Right atrium auricular region (tissue), 2 donors: ENCODE measurements around the gene RAMP3. TPM values are rescaled to one million over a fixed set of nuclear protein-coding genes. Genes with fewer than 3 reads are reported as not detected.
"Not testable (repeated sequence)": the region's sequence is repeated elsewhere in the genome, so short reads cannot be mapped to it uniquely, and the experiment has no call there.

ENCODE experiments used
- DNase-seq: peaks from one replicate; pipeline ENCODE4 v3.0.0-alpha.2; 2019; ENCODE audit warnings: low spot score
- H3K27ac ChIP-seq, 2 donors: fragments of 200-600 bp; sonication (generic); 1 replicate in 1 of 2; 2 replicates in 1 of 2; pipeline ENCODE4 v1.5.1; 2016 to 2019
- H3K27me3 ChIP-seq, 2 donors: fragments of 200-600 bp; sonication (generic); one replicate each; pipeline versions ENCODE4 v1.5.1 to v1.6.0; 2017 to 2019
- H3K36me3 ChIP-seq: fragments of 200-600 bp; sonication (generic); one replicate; pipeline ENCODE4 v1.5.1; 2016
- H3K4me1 ChIP-seq, 2 donors: fragments of 200-600 bp; sonication (generic); one replicate each; pipeline versions ENCODE4 v1.5.1 to v1.6.0; 2017 to 2019
- H3K4me3 ChIP-seq, 2 donors: fragments of 200-600 bp; sonication (generic); 1 replicate in 1 of 2; 2 replicates in 1 of 2; pipeline ENCODE4 v1.5.1; 2017 to 2019; ENCODE audit warnings: mild to moderate bottlenecking in 1 of 2, moderate library complexity in 1 of 2
- H3K9me3 ChIP-seq, 2 donors: fragments of 200-600 bp; sonication (generic); one replicate each; pipeline ENCODE4 v1.5.1; 2019
- total RNA-seq, 2 donors: library from RNA; depleted of rRNA; stranded (reverse); fragments of >200 nt; gene quantifications; one replicate each; pipeline ENCODE4 v1.1.0, GENCODE V29; 2016
- TF ChIP-seq, protein P1 (sequence below), 2 donors: fragments of 200-600 bp; sonication (generic); IDR thresholded peaks; one replicate each; pipeline ENCODE4 v1.5.1; 2019; ENCODE audit warnings: antibody characterized with exemption in 2 of 2

The RAMP3 gene
- total RNA-seq, 2 donors from 2014 or later: 62.0 to 77.2 TPM

DNA sequence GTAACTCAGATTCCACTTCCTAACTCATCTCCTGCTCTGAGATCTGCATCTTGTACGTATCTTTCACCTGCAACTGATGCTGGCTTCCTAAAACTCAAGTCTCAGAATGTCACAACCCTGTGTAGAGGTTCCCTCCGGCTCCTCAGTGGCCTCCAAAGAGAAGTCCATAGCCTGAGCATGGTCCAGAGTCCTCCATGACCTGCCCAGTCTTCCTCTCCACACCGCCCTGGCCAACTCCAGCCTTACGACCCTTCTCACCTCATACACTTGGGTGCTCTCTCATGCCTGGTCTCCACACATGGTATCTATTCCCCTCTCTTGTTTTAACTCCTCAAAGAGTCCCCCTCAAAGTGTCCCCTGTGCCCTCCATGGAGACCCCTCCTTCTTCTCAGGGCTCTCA is 41.9 kb downstream of the RAMP3 start:
- Histone ChIP-seq H3K9me3 (no peaks in the 10 kb centered on the region), H3K36me3 (no peaks in the 10 kb centered on the region), H3K4me3 (no peak overlapping the region), H3K27me3 (no peaks in the 10 kb centered on the region), H3K4me1 (peaks cover 0 to 12% of the 10 kb centered on the region in 2 donors), H3K27ac (no peak overlapping the region)
- TF ChIP-seq, protein P1, sequence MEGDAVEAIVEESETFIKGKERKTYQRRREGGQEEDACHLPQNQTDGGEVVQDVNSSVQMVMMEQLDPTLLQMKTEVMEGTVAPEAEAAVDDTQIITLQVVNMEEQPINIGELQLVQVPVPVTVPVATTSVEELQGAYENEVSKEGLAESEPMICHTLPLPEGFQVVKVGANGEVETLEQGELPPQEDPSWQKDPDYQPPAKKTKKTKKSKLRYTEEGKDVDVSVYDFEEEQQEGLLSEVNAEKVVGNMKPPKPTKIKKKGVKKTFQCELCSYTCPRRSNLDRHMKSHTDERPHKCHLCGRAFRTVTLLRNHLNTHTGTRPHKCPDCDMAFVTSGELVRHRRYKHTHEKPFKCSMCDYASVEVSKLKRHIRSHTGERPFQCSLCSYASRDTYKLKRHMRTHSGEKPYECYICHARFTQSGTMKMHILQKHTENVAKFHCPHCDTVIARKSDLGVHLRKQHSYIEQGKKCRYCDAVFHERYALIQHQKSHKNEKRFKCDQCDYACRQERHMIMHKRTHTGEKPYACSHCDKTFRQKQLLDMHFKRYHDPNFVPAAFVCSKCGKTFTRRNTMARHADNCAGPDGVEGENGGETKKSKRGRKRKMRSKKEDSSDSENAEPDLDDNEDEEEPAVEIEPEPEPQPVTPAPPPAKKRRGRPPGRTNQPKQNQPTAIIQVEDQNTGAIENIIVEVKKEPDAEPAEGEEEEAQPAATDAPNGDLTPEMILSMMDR (IDR thresholded peaks at IDR 0.05): no peak
- DNase-seq: no peak

DNA sequence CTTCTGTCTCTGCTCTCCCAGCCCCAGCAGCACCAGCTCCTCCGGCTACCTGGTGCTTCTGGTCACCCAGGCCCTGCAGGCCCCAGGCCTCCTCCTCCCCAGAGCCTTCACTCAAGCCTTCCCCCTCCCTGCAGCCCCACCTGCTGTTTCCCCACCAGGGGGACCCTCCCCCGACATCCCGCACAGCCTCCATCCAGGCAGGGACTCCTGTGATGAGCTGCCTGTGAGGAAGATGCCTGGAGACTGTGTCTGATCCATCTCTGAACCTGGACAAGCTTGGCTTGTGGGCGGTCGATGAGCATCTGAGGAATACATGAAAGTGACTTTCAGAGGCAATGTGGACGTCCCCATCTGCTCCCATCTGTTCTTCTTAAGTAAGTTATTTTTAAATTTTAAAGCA is 45.0 kb downstream of the RAMP3 start:
- TF ChIP-seq, protein P1 (IDR thresholded peaks at IDR 0.05): no peak
- Histone ChIP-seq H3K4me3 (no peak overlapping the region), H3K4me1 (peaks cover 0 to 12% of the 10 kb centered on the region in 2 donors), H3K27me3 (no peaks in the 10 kb centered on the region), H3K27ac (no peak overlapping the region), H3K36me3 (no peaks in the 10 kb centered on the region), H3K9me3 (no peaks in the 10 kb centered on the region)
- DNase-seq: no peak

DNA sequence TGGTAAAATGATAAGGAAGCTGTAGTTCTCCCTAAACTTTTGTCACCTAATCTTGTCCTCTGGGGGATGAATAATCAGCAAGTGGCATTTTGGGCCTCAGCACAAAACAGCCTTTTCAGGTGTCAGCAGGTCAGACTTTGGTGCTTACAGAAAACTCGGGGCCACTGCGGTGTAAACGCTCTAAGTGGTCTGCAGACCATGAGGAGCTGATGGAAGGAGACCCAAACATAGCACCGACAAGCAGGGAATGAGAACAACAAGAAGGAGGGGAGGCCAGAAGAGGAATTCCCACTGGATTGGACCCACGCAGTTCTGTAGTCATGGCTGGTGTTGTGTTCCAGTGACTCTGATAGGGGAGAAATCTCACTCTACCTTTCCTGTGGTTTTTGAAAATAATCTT is 45.4 kb downstream of the RAMP3 start:
- Histone ChIP-seq H3K27me3 (no peaks in the 10 kb centered on the region), H3K9me3 (no peaks in the 10 kb centered on the region), H3K4me3 (no peak overlapping the region), H3K36me3 (no peaks in the 10 kb centered on the region), H3K27ac (peak overlapping the region in 1 of 2 donors; percentile 60), H3K4me1 (peaks cover 0 to 12% of the 10 kb centered on the region in 2 donors)
- no peak for DNase-seq
- TF ChIP-seq, protein P1 (IDR thresholded peaks at IDR 0.05): no peak

DNA sequence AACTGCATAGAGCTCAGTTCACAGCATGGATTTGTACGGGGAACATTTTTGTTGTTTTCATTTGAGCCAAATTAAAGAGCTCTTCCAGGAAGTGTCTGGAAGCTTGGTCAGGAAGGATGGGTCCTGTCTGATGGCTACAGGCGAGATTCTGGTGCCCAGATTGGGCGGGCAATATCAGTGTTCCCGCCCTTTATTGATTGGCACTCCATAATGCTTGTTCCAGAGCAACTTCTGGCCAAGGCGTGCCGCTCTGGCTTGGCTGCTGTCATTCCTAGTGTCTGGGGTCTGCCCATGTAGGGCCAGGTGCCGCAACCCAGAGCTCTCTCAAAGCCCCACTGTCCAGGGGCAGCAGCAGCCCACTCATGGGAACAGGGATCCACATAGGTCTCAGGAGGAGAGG is 45.9 kb downstream of the RAMP3 start:
- Histone ChIP-seq H3K27me3 (no peaks in the 10 kb centered on the region), H3K27ac (peak overlapping the region; percentile 30 to 60), H3K9me3 (no peaks in the 10 kb centered on the region), H3K4me3 (peak overlapping the region in 1 of 2 donors; percentile 40), H3K4me1 (peaks cover 0 to 12% of the 10 kb centered on the region in 2 donors), H3K36me3 (no peaks in the 10 kb centered on the region)
- DNase-seq: no peak
- TF ChIP-seq, protein P1 (IDR thresholded peaks at IDR 0.05): no peak

DNA sequence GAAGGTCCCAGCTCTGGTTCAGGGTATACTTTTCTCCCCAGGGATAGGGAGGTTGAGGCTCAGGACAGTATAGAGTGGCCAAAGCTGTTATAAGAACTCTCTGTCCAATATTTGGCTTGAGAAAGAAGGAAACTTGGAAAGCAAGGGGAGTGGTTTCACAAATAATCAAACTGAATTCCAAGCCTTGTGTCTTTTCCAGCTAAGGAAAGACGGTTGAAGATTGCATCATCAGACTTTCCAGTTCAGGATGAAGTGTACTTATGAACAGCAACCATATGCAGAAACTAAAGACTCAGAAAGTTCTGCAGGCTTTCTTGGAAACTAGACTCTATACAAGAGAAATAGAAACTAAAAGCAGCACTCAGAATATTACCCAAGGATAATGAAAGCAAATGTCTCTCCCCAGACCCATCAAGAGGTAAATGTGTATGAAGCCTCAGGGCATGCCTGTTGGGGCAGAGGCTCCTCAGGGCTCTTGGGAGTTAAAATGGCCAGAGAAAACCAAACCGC is 46.4 kb downstream of the RAMP3 start:
- H3K9me3 ChIP-seq: no peaks in the 10 kb centered on the region
- H3K4me1 ChIP-seq: peaks cover 0 to 12% of the 10 kb centered on the region in 2 donors
- no peaks in the 10 kb centered on the region for H3K36me3 ChIP-seq
- DNase-seq: no peak
- peak overlapping the region; percentile 0 to 40 for H3K4me3 ChIP-seq
- no peaks in the 10 kb centered on the region for H3K27me3 ChIP-seq
- TF ChIP-seq, protein P1 (IDR thresholded peaks at IDR 0.05): no peak
- peak overlapping the region; percentile 30 to 60 for H3K27ac ChIP-seq

DNA sequence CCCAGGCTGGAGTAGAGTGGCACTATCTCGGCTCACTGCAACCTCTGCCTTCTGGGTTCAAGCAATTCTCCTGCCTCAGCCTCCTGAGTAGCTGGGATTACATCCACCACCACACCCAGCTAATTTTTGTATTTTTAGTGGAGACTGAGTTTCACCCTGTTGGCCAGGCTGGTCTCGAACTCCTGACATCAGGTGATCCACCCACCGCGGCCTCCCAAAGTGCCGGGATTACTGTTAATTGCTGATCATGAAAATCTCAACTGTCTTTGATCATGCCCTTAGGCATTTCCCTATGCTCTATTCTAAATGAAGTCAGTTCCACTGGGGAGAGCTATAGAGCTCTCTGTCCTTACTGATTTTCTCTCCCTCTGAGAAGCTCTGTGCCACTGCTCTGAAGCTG is 48.7 kb downstream of the RAMP3 start:
- H3K36me3 ChIP-seq, H3K4me3 ChIP-seq, H3K27ac ChIP-seq, DNase-seq, H3K27me3 ChIP-seq, H3K9me3 ChIP-seq: not testable (repeated sequence)
- H3K4me1 ChIP-seq: peaks cover 0 to 12% of the 10 kb centered on the region in 2 donors

DNA sequence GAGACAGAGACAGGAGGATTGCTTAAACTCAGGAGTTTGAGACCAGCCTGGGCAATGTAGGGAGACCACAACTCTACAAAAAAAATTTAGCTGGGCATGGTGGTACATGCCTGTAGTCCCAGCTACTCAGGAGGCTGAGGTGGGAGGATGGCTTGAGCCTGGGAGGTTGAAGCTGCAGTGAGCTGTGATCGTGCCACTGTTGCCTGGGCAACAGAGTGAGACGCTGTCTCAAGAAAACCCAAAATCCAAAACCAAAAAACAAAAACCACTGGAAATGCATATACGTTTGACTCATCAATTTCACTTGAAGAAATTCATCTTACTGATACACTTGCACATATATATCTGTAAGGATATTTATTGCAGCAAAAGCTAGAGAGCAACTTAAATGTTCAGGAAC is 52.3 kb downstream of the RAMP3 start:
- H3K9me3 ChIP-seq, H3K36me3 ChIP-seq, H3K4me1 ChIP-seq, H3K4me3 ChIP-seq, H3K27ac ChIP-seq, H3K27me3 ChIP-seq: not testable (repeated sequence)
- peak; percentile 11 for DNase-seq
